IMR-90 (cell line): ENCODE results near the gene PIGA. TPM values are rescaled to one million over a fixed set of nuclear protein-coding genes. Genes with fewer than 3 reads are reported as not detected.

Experiments
- ATAC-seq: fragments of 200-7000 bp; cut with Tn5 transposase; 2 replicates; pipeline ENCODE4 v1.9.1; 2020; ENCODE audit warnings: low read depth, mild to moderate bottlenecking, moderate library complexity
- BruUV-seq: library from RNA; stranded (reverse); fragments of 400-500 nt; replicated peaks from 2 replicates; lab custom pipeline; 2021; lab: Mats Ljungman, UMichigan
- CTCF ChIA-PET: fragments of 300-600 bp; formaldehyde crosslinking; extraction: SDS; loops from one replicate; lab custom pipeline; 2021; ENCODE audit warnings: antibody characterized with exemption; lab: Yijun Ruan, JAX
- POLR2A ChIA-PET: fragments of 300-600 bp; sonication (Branson Sonifier 250); formaldehyde crosslinking; loops from one replicate; lab custom pipeline; 2022; ENCODE audit warnings: antibody characterized with exemption; ENCODE audit not compliant: unreplicated experiment; lab: Charles Lee
- DNase-seq: peaks from one replicate; pipeline ENCODE4 v3.0.0; 2013
- H2AFZ ChIP-seq: replicated peaks from 2 replicates; pipeline ENCODE3; 2013; ENCODE audit warnings: low read length, mild to moderate bottlenecking; ENCODE audit not compliant: poor library complexity
- H2AK5ac ChIP-seq: 2 replicates; pipeline ENCODE4 v1.6.1; 2013; ENCODE audit warnings: low read depth, low read length, inconsistent platforms
- H2AK9ac ChIP-seq: replicated peaks from 2 replicates; pipeline ENCODE3; 2013; ENCODE audit warnings: mild to moderate bottlenecking, low read depth, low read length, moderate library complexity; ENCODE audit not compliant: poor library complexity
- H2BK120ac ChIP-seq: 2 replicates; pipeline ENCODE4 v1.6.1; 2013; ENCODE audit warnings: low read depth, low read length, inconsistent platforms
- H2BK15ac ChIP-seq: 3 replicates; pipeline ENCODE4 v1.6.1; 2013; ENCODE audit warnings: low read depth, low read length, inconsistent platforms
- H2BK20ac ChIP-seq: 2 replicates; pipeline ENCODE4 v1.6.1; 2013; ENCODE audit warnings: low read depth, mild to moderate bottlenecking, inconsistent platforms, low read length, moderate library complexity
- H2BK5ac ChIP-seq: 2 replicates; pipeline ENCODE4 v1.6.1; 2013; ENCODE audit warnings: mild to moderate bottlenecking, low read depth, low read length, inconsistent platforms; ENCODE audit not compliant: poor library complexity, severe bottlenecking
- H3K14ac ChIP-seq: replicated peaks from 2 replicates; pipeline ENCODE4 v1.6.1; 2013; ENCODE audit warnings: low read depth, low read length, inconsistent platforms
- H3K18ac ChIP-seq: 2 replicates; pipeline ENCODE4 v1.6.1; 2013; ENCODE audit warnings: low read depth, low read length, control low read depth
- H3K23ac ChIP-seq: 2 replicates; pipeline ENCODE4 v1.6.1; 2013; ENCODE audit warnings: low read depth, low read length, inconsistent platforms
- H3K27ac ChIP-seq: 2 replicates; pipeline ENCODE4 v1.5.1; 2013; ENCODE audit warnings: mild to moderate bottlenecking, control low read depth, low read length; ENCODE audit not compliant: insufficient read depth
- H3K27me3 ChIP-seq: 2 replicates; pipeline ENCODE4 v1.6.1; 2013; ENCODE audit warnings: low read length; ENCODE audit not compliant: control insufficient read depth, insufficient read depth
- H3K36me3 ChIP-seq: 2 replicates; pipeline ENCODE4 v1.6.1; 2013; ENCODE audit warnings: low read length, mixed read lengths; ENCODE audit not compliant: control insufficient read depth, insufficient read depth
- H3K4ac ChIP-seq: 2 replicates; pipeline ENCODE4 v1.6.1; 2013; ENCODE audit warnings: low read depth, low read length, inconsistent platforms
- H3K4me1 ChIP-seq: 2 replicates; pipeline ENCODE4 v1.6.1; 2013; ENCODE audit warnings: low read length, mixed read lengths; ENCODE audit not compliant: control insufficient read depth, insufficient read depth
- H3K4me2 ChIP-seq: 2 replicates; pipeline ENCODE4 v1.6.1; 2013; ENCODE audit warnings: low read depth, mild to moderate bottlenecking, control low read depth, low read length, moderate library complexity
- H3K4me3 ChIP-seq: 2 replicates; pipeline ENCODE4 v1.5.1; 2013; ENCODE audit warnings: low read depth, mild to moderate bottlenecking, control low read depth, low read length, moderate library complexity; ENCODE audit not compliant: insufficient read depth
- H3K56ac ChIP-seq: 2 replicates; pipeline ENCODE4 v1.6.1; 2013; ENCODE audit warnings: low read length, inconsistent platforms; ENCODE audit not compliant: insufficient read depth; ENCODE audit errors: extremely low read depth
- H3K79me1 ChIP-seq, 2 experiments: 2 replicates each; pipeline ENCODE4 v1.6.1; 2013; ENCODE audit warnings: low read length in 2 of 2, inconsistent platforms in 1 of 2, low read depth in 1 of 2
- H3K9ac ChIP-seq: 2 replicates; pipeline ENCODE4 v1.6.1; 2013; ENCODE audit warnings: low read depth, low read length, control low read depth
- H3K9me1 ChIP-seq: 2 replicates; pipeline ENCODE4 v1.6.1; 2013; ENCODE audit warnings: low read length, inconsistent platforms; ENCODE audit not compliant: insufficient read depth
- H3K9me3 ChIP-seq: 2 replicates; pipeline ENCODE4 v1.6.1; 2013; ENCODE audit warnings: low read length; ENCODE audit not compliant: control insufficient read depth, insufficient read depth
- H4K20me1 ChIP-seq: 2 replicates; pipeline ENCODE4 v1.6.1; 2013; ENCODE audit warnings: low read length, inconsistent platforms; ENCODE audit not compliant: insufficient read depth
- H4K5ac ChIP-seq: 2 replicates; pipeline ENCODE4 v1.6.1; 2013; ENCODE audit warnings: mild to moderate bottlenecking, low read depth, low read length, control low read depth
- H4K8ac ChIP-seq, 2 experiments: 2 replicates each; pipeline ENCODE4 v1.6.1; 2013; ENCODE audit warnings: low read depth in 2 of 2, low read length in 2 of 2, control low read depth in 1 of 2, inconsistent platforms in 1 of 2
- H4K91ac ChIP-seq: 2 replicates; pipeline ENCODE4 v1.6.1; 2013; ENCODE audit warnings: low read depth, low read length, inconsistent platforms; ENCODE audit not compliant: insufficient read depth
- BHLHE40 ChIP-seq: fragments of 150-350 bp; IDR thresholded peaks from 2 replicates; pipeline ENCODE4 v1.6.1; 2016; ENCODE audit warnings: mild to moderate bottlenecking, low read depth, low read length
- CEBPB ChIP-seq: IDR thresholded peaks from 2 replicates; pipeline ENCODE4 v1.6.1; 2012; ENCODE audit warnings: low read depth, low read length, improper control_type of control experiment
- CHD1 ChIP-seq: IDR thresholded peaks from 2 replicates; pipeline ENCODE4 v1.6.1; 2012; ENCODE audit warnings: low read depth, low read length, improper control_type of control experiment
- CTCF ChIP-seq: conservative IDR thresholded peaks from 2 replicates; pipeline ENCODE4 v1.5.1; 2012; ENCODE audit warnings: mild to moderate bottlenecking, low read depth, low read length, improper control_type of control experiment
- ELK1 ChIP-seq: fragments of 150-350 bp; IDR thresholded peaks from 2 replicates; pipeline ENCODE4 v1.6.1; 2016; ENCODE audit warnings: low read depth, mild to moderate bottlenecking, low read length, moderate library complexity, borderline replicate concordance
- FOS ChIP-seq: fragments of 150-350 bp; IDR thresholded peaks from 2 replicates; pipeline ENCODE4 v1.6.1; 2016; ENCODE audit warnings: low read depth, low read length
- MAFK ChIP-seq: IDR thresholded peaks from 2 replicates; pipeline ENCODE4 v1.6.1; 2012; ENCODE audit warnings: low read depth, low read length, improper control_type of control experiment
- MAZ ChIP-seq: IDR thresholded peaks from 2 replicates; pipeline ENCODE4 v1.6.1; 2012; ENCODE audit warnings: low read depth, mild to moderate bottlenecking, low read length, improper control_type of control experiment, moderate library complexity, borderline replicate concordance
- MXI1 ChIP-seq: IDR thresholded peaks from 2 replicates; pipeline ENCODE4 v1.6.1; 2012; ENCODE audit warnings: low read depth, mild to moderate bottlenecking, low read length, moderate library complexity, borderline replicate concordance
- NFE2L2 ChIP-seq: fragments of 150-350 bp; IDR thresholded peaks from 2 replicates; pipeline ENCODE4 v1.6.1; 2016; ENCODE audit warnings: low read depth, mild to moderate bottlenecking, low read length
- POLR2A ChIP-seq: IDR thresholded peaks from 2 replicates; pipeline ENCODE4 v1.6.1; 2012; ENCODE audit warnings: mild to moderate bottlenecking, low read depth, low read length
- RAD21 ChIP-seq: IDR thresholded peaks from 2 replicates; pipeline ENCODE4 v1.6.1; 2012; ENCODE audit warnings: low read length, improper control_type of control experiment
- RCOR1 ChIP-seq: IDR thresholded peaks from 2 replicates; pipeline ENCODE4 v1.6.1; 2012; ENCODE audit warnings: mild to moderate bottlenecking, low read length, improper control_type of control experiment; ENCODE audit not compliant: insufficient replicate concordance
- RFX5 ChIP-seq: IDR thresholded peaks from 2 replicates; pipeline ENCODE4 v1.8.0; 2012; ENCODE audit warnings: low read depth, mild to moderate bottlenecking, low read length, moderate library complexity
- SMC3 ChIP-seq: fragments of 150-350 bp; IDR thresholded peaks from 2 replicates; pipeline ENCODE4 v1.6.1; 2016; ENCODE audit warnings: low read depth, mild to moderate bottlenecking, antibody characterized with exemption, low read length, moderate library complexity
- USF2 ChIP-seq: fragments of 150-350 bp; IDR thresholded peaks from 2 replicates; pipeline ENCODE4 v1.6.1; 2017; ENCODE audit warnings: mild to moderate bottlenecking, antibody characterized with exemption, low read length, low read depth
- WGBS, 2 experiments: methylation state at CpG; one replicate each; pipeline versions ENCODE4 v1.1.5 to v1.1.7; 2013; ENCODE audit warnings: missing lambda C conversion rate in 2 of 2; ENCODE audit not compliant: insufficient read length in 1 of 2; ENCODE audit errors: extremely low coverage in 2 of 2; 5-methylcytosine and 5-hydroxymethylcytosine counted together
- dilution Hi-C: fragments of 300-500 bp; cut with HindIII; formaldehyde crosslinking; loops from one replicate; pipeline ENCODE4 v1.14.3; 2018; ENCODE audit warnings: low sequenced_read_pairs; ENCODE audit not compliant: unreplicated experiment
- in situ Hi-C: fragments of 300-500 bp; cut with MboI; formaldehyde crosslinking; loops from 3 replicates; pipeline ENCODE4 v1.14.3; 2019; ENCODE audit warnings: low sequenced_read_pairs, inconsistent platforms, mixed read lengths
- intact Hi-C: fragments of 100-400 bp; cut with micrococcal nuclease; formaldehyde crosslinking; loops from 2 replicates; pipeline ENCODE4 v1.10.0; 2022
- polyA plus RNA-seq, 3 experiments: library from polyadenylated mRNA; depleted of rRNA; stranded (reverse); fragments of >200 nt; gene quantifications; 2 replicates each; pipeline ENCODE4 v1.2.3, GENCODE V29; 2012; ENCODE audit warnings: low replicate concordance in 1 of 3
- total RNA-seq: library from RNA; depleted of rRNA; stranded (reverse); fragments of >200 nt; gene quantifications from 2 replicates; pipeline ENCODE4 v1.2.3, GENCODE V29; 2012

PIGA gene
- total and polyA plus RNA-seq, 2 of the 4 experiments (the other 2 are of a cell fraction) = 3.4 to 9.1 TPM

- H3K56ac ChIP-seq = no peak overlapping the region
- H2BK15ac ChIP-seq = no peak overlapping the region
- H2BK5ac ChIP-seq = no peak overlapping the region
- H2BK20ac ChIP-seq = no peak overlapping the region
- CTCF ChIA-PET = no interaction called here
- H2AK5ac ChIP-seq = no peak overlapping the region
- no peaks in the 10 kb centered on the region for H3K9me1 ChIP-seq
- H3K4me3 ChIP-seq = no peak overlapping the region
- dilution Hi-C loops = no loop called here
- POLR2A ChIA-PET = no interaction called here
- no peak overlapping the region for H4K8ac ChIP-seq
- H3K4me1 ChIP-seq = no peaks in the 10 kb centered on the region
- H2BK120ac ChIP-seq = no peak overlapping the region
- H3K36me3 ChIP-seq = no peaks in the 10 kb centered on the region
- H2AK9ac ChIP-seq = no peak overlapping the region
- no peaks in the 10 kb centered on the region for H4K20me1 ChIP-seq
- H3K79me1 ChIP-seq = no peaks in the 10 kb centered on the region
- H3K9ac ChIP-seq = no peak overlapping the region
- H4K91ac ChIP-seq = no peak overlapping the region
- H2AFZ ChIP-seq = no peak overlapping the region
- no peak overlapping the region for H3K4ac ChIP-seq
- peaks cover 1% of the 10 kb centered on the region; the same call in 1 of the 2 replicates for H3K27me3 ChIP-seq
- H3K14ac ChIP-seq = no peak overlapping the region
- H3K4me2 ChIP-seq = no peak overlapping the region
- WGBS, 2 experiments = no CpG with 5 or more reads among the region's 2 CpGs
- TF ChIP-seq BHLHE40 (no peak), CHD1 (no peak), MAFK (no peak), RFX5 (no peak), MXI1 (no peak), USF2 (no peak), NFE2L2 (no peak), FOS (no peak), POLR2A (no peak), CEBPB (no peak), RAD21 (no peak), CTCF (no peak), MAZ (no peak), RCOR1 (no peak), SMC3 (no peak), ELK1 (no peak)
- no peak overlapping the region for H3K18ac ChIP-seq
- H4K5ac ChIP-seq = no peak overlapping the region
- in situ Hi-C loops = no loop called here
- BruUV-seq = no TSS peak
- intact Hi-C loops = no loop called here
- H3K9me3 ChIP-seq = no peaks in the 10 kb centered on the region
- DNase-seq (no peak), ATAC-seq (no peak)
- no peak overlapping the region for H3K23ac ChIP-seq
- H3K27ac ChIP-seq = no peak overlapping the region
Observed at GRCh38 chrX:15314472-15314871, 20.9 kb downstream of the PIGA start.
